Measurements from ENCODE around the gene GPATCH1. TPM values are rescaled to one million over a fixed set of nuclear protein-coding genes. Genes with fewer than 3 reads are reported as not detected.

The GPATCH1 gene
- total and polyA plus RNA-seq, 2 of the 13 experiments (the other 11 are each of a cell fraction or from before 2014, with no cell fraction given) = 6.8 to 6.9 TPM

- TF ChIP-seq ZBTB4 (CRISPR knock-in tag; IDR thresholded peaks at IDR 0.05; ENCODE audit: borderline replicate concordance) = no peak
- no peak for TF ChIP-seq ZNF432 (CRISPR knock-in tag; IDR thresholded peaks at IDR 0.05; ENCODE audit: borderline replicate concordance)
- TF ChIP-seq TGIF2 (CRISPR knock-in tag; IDR thresholded peaks at IDR 0.05) = peak; percentile 39; the same call in 1 of the 2 replicates
- TF ChIP-seq SAFB2 (CRISPR knock-in tag; IDR thresholded peaks at IDR 0.05; ENCODE audit: borderline replicate concordance, low read depth) = no peak
- TF ChIP-seq ZNF609 (CRISPR knock-in tag; IDR thresholded peaks at IDR 0.05; ENCODE audit: borderline replicate concordance) = peak; percentile 88
- no peak; the same call in 1 of the 2 replicates for TF ChIP-seq TBX3 (IDR thresholded peaks at IDR 0.05; ENCODE audit: borderline replicate concordance)
- peak; percentile 51 for TF ChIP-seq ATF7 (IDR thresholded peaks at IDR 0.05)
- TF ChIP-seq ATF7 (CRISPR knock-in tag; IDR thresholded peaks at IDR 0.05) = peak; percentile 82
- no peak for TF ChIP-seq ZNF510 (CRISPR knock-in tag; IDR thresholded peaks at IDR 0.05; ENCODE audit: low read depth)
- TF ChIP-seq DPF2 (CRISPR knock-in tag; IDR thresholded peaks at IDR 0.05; ENCODE audit: borderline replicate concordance, low read depth) = peak; percentile 73
- no peak for TF ChIP-seq ZNF138 (CRISPR knock-in tag; IDR thresholded peaks at IDR 0.05; ENCODE audit: low read depth)
- TF ChIP-seq ZNF143 (CRISPR knock-in tag; IDR thresholded peaks at IDR 0.05) = no peak
- peak; percentile 47; the same call in 1 of the 2 replicates for TF ChIP-seq POGZ (CRISPR knock-in tag; IDR thresholded peaks at IDR 0.05)
- peak; percentile 45; the same call in 1 of the 2 replicates for TF ChIP-seq TFDP2 (CRISPR knock-in tag; IDR thresholded peaks at IDR 0.05)
- TF ChIP-seq ZFX (CRISPR knock-in tag; IDR thresholded peaks at IDR 0.05; ENCODE audit: low read depth) = peak; percentile 93
- no peak for TF ChIP-seq SSRP1 (CRISPR knock-in tag; IDR thresholded peaks at IDR 0.05)
- no peak for TF ChIP-seq TRAFD1 (CRISPR knock-in tag; IDR thresholded peaks at IDR 0.05; ENCODE audit: borderline replicate concordance)
- peak; percentile 68; the same call in 1 of the 2 replicates for TF ChIP-seq ZNF644 (CRISPR knock-in tag; IDR thresholded peaks at IDR 0.05; ENCODE audit: low read depth)
Observed at GRCh38 chr19:33040994-33041827, 39.8 kb upstream of the GPATCH1 start (continued).
